GM06990 (cell line): ENCODE measurements around the gene CGB5.
"Not testable (repeated sequence)": the region's sequence is repeated elsewhere in the genome, so short reads cannot be mapped to it uniquely, and the experiment has no call there.

Experiments
- DNase-seq: peaks from one replicate; pipeline ENCODE4 v3.0.0-alpha.2; 2011; ENCODE audit not compliant: insufficient read length; ENCODE audit errors: extremely low read depth
- H3K27me3 ChIP-seq: replicated peaks from 2 replicates; pipeline ENCODE4 v1.6.0; 2011; ENCODE audit warnings: low read length; ENCODE audit not compliant: control insufficient read depth, insufficient read depth
- H3K36me3 ChIP-seq: 2 replicates; pipeline ENCODE4 v1.5.1; 2011; ENCODE audit warnings: low read length; ENCODE audit not compliant: control insufficient read depth, insufficient read depth
- H3K4me3 ChIP-seq: replicated peaks from 2 replicates; pipeline ENCODE4 v1.5.1; 2011; ENCODE audit warnings: low read depth, mild to moderate bottlenecking, control low read depth, low read length
- TF ChIP-seq, protein P1 (sequence below): IDR thresholded peaks from 2 replicates; pipeline ENCODE4 v1.5.1; 2011; ENCODE audit warnings: low read length, control low read depth, mild to moderate bottlenecking, inconsistent platforms; ENCODE audit not compliant: insufficient read depth, poor library complexity, severe bottlenecking

Gene CGB5

DNA sequence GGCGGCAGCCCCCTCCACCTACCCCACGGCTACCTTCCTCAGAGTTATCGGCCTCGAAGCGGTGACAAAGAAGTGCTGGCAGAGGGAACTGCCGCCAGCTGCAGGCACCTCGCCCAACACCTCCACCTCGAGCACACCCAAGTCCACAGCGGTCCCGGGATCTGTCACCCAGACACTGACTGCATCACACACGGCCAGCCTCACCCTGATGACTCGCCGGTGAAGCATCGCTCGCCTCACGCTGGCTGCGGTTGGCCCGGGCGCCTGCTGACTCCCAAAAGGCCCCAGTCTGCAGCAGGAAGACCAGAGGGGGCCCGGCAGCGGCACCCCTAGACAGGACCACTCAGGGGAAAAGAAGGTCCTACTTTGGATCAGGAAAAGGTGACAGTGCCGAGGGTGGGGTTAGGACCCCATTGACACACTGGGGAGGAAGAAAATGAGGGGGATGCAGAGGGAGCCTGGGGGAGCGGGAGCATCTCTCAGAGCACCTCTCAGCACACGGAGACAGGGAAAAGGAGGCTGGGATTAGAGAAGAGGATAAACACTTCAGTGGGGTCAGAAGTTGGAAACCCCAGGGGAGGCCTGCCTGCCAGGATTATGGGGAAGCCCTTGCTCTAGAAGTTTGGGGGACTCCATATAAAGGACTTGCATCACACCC lies 6.9 kb downstream of the CGB5 start:
- H3K4me3 ChIP-seq, H3K36me3 ChIP-seq, DNase-seq, H3K27me3 ChIP-seq: not testable (repeated sequence)

DNA sequence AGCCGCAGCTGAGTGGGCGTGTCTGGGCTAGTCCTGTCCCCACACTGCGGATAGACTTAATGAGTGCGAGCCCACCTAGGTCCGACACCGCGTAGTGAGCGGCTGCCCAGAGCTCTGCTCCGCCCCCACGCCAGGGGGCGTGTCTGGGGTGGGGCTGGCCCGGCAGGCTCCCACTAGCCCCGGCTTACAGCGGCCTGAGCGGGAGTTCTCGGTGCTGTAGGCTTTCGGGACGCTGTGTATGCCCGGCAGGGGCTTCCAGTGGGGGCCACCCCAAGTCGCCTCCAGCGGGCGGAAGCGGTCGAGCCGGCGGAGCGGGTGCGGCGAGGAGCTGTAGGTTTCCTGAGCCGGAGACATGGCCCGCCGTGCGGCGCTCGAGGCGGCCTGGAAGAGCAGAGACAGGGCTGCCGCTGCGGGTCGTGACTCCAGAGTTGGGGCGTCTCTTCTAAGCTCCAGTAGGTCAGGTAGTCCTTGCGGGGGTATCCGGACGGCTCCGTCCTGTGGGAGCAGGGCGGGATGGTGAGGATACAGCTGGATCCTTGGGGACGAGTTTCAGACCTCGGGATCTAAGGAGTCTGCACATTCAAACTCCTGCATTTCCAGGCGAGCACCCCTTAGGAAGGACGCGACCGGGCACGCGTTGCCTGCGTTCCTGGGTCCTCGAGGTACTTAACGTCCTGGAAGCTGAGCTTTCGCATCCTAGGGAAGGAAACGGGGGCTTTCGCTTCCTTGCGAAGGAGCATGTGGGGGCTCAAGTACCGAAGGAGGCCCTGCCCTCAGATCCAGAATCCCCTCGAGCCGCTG lies 12.7 kb downstream of the CGB5 start:
- Histone ChIP-seq H3K4me3 (peak overlapping the region; percentile 47), H3K27me3 (peaks cover 4% of the 10 kb centered on the region; the same call in 1 of the 2 replicates), H3K36me3 (no peaks in the 10 kb centered on the region)
- TF ChIP-seq, protein P1, sequence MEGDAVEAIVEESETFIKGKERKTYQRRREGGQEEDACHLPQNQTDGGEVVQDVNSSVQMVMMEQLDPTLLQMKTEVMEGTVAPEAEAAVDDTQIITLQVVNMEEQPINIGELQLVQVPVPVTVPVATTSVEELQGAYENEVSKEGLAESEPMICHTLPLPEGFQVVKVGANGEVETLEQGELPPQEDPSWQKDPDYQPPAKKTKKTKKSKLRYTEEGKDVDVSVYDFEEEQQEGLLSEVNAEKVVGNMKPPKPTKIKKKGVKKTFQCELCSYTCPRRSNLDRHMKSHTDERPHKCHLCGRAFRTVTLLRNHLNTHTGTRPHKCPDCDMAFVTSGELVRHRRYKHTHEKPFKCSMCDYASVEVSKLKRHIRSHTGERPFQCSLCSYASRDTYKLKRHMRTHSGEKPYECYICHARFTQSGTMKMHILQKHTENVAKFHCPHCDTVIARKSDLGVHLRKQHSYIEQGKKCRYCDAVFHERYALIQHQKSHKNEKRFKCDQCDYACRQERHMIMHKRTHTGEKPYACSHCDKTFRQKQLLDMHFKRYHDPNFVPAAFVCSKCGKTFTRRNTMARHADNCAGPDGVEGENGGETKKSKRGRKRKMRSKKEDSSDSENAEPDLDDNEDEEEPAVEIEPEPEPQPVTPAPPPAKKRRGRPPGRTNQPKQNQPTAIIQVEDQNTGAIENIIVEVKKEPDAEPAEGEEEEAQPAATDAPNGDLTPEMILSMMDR, result peak; percentile 18
- peak; percentile 62 for DNase-seq

DNA sequence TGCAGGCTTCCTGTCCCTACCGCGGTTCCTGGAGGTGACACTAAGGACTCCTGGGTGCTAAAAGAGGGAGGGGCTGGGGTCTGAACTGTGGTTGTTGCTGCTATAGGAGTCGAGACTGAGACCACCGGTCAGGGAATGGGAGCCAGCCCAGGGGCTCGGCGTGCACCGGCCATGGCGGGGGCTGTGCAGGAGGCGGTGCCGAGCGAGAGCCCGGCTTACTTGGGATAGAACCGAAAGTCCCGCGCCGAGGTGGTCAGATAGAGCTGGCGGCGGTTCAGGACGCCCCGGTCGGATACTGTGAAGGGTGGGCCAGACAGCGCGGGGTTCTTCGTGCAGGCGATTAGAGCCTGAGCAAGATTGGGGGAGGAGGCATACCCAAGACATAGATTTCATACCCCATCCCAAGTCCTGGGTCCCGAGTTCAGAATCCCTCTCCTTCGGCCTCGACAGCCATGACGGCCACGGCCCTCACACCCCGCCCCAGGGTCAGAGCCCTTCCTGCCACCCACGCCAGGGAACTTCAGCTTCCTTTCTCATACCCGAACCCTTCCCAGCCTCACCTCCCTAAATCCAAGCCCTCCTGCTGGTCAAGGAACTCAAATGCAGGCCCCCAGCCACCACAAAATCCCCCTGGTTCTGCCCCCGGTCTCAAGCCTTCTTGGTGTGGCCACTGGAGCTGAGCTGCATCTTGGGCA lies 13.4 kb downstream of the CGB5 start:
- H3K4me3 ChIP-seq, H3K36me3 ChIP-seq, DNase-seq, H3K27me3 ChIP-seq: not testable (repeated sequence)

DNA sequence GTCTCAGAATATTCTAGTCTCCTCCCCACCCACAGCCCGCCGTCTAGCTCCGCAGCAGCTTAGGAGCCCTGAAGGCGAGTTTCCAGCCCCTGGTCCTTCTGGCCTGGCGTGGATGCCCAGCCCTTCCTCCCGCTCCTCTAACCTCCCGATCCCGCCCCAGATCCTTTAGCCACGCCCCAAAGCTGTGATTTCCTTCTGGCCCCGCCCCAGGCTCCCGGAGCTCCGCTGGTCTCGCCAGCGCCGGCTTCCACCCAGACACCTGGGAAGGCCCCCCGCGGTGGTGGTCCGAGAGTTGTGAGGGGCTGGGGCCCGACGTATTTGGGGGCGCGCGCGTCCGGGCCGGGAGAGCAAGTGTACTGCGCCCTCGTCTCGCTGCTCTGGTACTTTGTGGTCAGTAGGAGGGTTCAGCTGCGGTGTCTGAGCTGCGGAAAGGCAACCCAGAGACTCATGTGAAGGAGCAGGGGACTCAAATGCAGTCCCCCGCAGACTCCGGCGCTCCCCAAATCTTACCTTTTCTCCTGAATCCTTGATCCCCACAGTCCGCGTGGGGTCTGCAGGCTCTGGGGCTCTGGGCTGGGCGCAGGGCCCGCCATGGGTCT lies 14.1 kb downstream of the CGB5 start, which contains the start of gene CGB7:
Gene CGB7, minus strand, starts transcription at position 114 of the 599 bp plus-strand sequence. CDS start 2,374 bp downstream, outside the sequence.
- DNase-seq, result no peak

DNA sequence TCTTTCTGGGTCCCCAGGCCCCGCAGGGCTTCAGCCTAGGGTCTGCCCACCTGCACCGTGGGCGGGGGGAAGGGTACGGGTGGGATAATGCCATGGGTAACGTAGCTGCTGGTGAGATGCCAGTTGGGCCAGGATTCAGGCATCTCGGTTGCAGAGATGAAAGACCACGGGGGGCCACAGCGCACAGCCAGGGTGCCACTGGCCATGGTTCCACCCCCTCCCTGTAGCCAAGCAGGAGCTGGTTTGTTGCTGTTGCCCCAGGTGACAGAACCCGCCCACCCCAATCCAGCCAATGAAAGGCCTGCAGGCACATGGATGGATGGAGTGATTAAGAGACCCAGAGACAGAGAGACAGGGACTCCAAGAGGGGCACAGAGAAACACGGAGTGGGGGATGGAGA lies 14.9 kb downstream of the CGB5 start:
- peaks cover 4% of the 10 kb centered on the region; the same call in 1 of the 2 replicates for H3K27me3 ChIP-seq
- no peaks in the 10 kb centered on the region for H3K36me3 ChIP-seq
- H3K4me3 ChIP-seq, result no peak overlapping the region
- TF ChIP-seq, protein P1, result no peak
- DNase-seq, result no peak

More for the DNA sequence above, 14.1 kb downstream of the CGB5 start, which contains the start of gene CGB7:
- Histone ChIP-seq H3K27me3 (peaks cover 4% of the 10 kb centered on the region; the same call in 1 of the 2 replicates), H3K36me3 (no peaks in the 10 kb centered on the region), H3K4me3 (no peak within 1 kb of the TSS; the same call in 1 of the 2 replicates)
- TF ChIP-seq, protein P1, result no peak

DNA sequence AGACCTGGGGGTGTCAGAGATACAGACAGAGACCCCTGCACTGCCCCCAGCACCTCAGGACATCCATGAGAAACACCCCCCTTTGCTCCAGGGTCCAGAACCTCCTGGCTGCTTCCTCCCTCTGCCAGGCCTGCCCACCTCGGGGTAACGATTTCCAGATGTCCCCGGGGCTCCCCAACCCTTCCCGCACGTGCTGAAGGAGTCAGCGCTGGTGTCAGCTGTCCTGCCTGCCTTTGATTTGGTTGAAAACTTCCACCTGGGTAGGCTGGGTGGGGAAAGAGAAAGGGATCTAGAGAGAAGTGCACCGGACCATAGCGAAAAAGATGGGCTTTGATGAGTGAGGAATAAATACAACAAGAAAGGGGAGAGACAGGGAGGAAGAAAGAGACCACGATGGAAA lies 15.4 kb downstream of the CGB5 start:
- Histone ChIP-seq H3K4me3 (no peak overlapping the region), H3K36me3 (no peaks in the 10 kb centered on the region), H3K27me3 (peaks cover 4% of the 10 kb centered on the region; the same call in 1 of the 2 replicates)
- DNase-seq, result no peak
- TF ChIP-seq, protein P1, result no peak
